GM18505 (cell line): ENCODE measurements around the gene WDR81.

Experiments
- ATAC-seq: cut with Tn5 transposase; IDR thresholded peaks from one replicate; pipeline ENCODE4 v1.9.1; 2021; ENCODE audit not compliant: unreplicated experiment
- POLR2A ChIP-seq: IDR thresholded peaks from 4 replicates; pipeline ENCODE4 v1.6.1; 2011; ENCODE audit warnings: borderline replicate concordance; ENCODE audit not compliant: insufficient read depth, insufficient read length; ENCODE audit errors: extremely low read depth

The WDR81 gene

DNA sequence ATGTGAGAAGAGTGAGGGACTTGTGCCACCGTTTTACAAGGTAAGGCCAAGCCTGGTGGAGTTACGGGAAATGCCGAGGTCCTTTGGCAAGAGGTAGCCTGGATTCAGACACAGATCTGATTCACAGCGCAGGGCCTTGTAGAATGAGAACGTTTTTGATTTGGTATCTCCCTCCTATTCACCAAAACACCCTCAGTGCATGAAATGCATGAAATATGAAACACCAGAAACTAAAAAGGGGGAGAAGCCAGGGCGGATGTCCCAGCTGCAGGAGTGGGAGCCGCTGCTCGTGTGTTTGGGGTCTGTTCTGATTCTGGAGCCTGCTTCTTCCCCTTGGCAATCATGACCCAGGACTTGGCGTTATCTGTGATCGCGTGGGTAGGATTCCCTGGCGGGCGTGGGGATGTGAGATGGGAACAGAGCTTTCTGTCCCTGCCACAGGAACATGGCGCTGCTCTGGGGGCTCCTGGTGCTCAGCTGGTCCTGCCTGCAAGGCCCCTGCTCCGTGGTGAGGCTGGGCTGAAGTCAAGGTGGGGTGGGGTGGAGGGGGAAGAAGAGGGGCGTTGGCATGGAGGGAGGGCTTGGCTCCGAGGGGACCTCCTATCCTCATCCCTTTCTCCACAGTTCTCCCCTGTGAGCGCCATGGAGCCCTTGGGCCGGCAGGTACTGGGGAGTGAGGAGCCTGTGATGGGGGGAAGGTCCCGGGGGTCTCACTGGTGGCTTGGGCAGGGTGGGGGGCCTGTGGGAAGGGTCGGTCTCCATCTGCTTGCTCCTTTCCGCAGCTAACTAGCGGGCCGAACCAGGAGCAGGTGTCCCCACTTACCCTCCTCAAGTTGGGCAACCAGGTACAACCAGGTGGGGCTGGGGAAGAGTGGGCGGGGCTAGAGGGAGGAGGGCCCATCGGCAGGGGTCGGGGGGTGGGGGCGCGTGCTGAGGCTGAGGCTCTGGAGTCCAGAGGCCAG is 20.3 kb downstream of the WDR81 start:
- TF ChIP-seq POLR2A: no peak

GRCh38 chr17:1745513-1746020 is 21.1 kb downstream of the WDR81 start:
- no peak for ATAC-seq
- no peak for TF ChIP-seq POLR2A

More for the DNA sequence above, 20.3 kb downstream of the WDR81 start:
- ATAC-seq: no peak

- no peak for ATAC-seq
- TF ChIP-seq POLR2A: no peak
Observed at GRCh38 chr17:1746975-1747543, 22.6 kb downstream of the WDR81 start.

GRCh38 chr17:1750628-1751027 is 26.1 kb downstream of the WDR81 start:
- TF ChIP-seq POLR2A: no peak
- ATAC-seq: no peak

- ATAC-seq: no peak
- TF ChIP-seq POLR2A: no peak
Observed at GRCh38 chr17:1752425-1753262, 28.1 kb downstream of the WDR81 start.

- ATAC-seq: no peak
- TF ChIP-seq POLR2A: no peak
Observed at GRCh38 chr17:1753767-1754429, 29.4 kb downstream of the WDR81 start.

DNA sequence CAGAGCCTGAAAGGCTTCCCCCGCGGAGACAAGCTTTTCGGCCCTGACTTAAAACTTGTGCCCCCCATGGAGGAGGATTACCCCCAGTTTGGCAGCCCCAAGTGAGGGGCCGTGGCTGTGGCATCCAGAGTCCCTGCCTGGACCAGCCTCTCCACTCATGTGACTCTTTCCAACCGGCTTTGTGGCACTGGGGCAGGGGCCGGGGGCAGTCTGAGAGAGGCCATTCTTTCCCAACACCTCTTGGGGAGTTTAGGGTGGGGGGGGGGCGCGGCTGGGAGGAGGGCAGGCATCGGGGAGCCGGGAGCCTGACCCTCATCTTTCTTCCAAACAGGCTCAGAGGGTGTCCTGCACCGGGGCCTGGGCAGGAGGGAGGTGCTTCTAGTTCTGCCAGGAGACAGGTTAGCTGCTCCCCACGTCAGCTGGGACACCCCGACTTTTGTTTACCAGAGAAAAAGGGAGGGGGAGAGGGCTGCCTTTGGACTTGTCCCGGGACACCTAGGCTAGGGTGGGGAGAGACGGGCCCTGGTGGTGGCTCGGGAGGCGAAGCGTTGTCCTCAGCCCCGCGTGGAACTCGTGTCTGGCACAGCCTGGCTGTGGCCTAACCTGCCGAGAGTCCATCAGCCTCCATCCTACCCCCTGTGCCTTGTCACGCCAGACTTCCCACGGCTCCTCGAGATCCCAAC is 30.1 kb downstream of the WDR81 start:
- TF ChIP-seq POLR2A: no peak
- no peak for ATAC-seq

DNA sequence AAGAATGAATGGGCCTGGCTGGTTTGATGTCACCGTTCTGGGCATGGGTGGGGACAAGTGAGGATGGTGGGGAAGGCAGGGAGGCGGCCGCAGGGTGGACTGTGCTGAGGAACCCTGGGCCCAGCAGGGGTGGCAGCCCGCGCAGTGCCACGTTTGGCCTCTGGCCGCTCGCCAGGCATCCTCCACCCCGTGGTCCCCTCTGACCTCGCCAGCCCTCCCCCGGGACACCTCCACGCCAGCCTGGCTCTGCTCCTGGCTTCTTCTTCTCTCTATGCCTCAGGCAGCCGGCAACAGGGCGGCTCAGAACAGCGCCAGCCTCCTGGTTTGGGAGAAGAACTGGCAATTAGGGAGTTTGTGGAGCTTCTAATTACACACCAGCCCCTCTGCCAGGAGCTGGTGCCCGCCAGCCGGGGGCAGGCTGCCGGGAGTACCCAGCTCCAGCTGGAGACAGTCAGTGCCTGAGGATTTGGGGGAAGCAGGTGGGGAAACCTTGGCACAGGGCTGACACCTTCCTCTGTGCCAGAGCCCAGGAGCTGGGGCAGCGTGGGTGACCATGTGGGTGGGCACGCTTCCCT is 30.8 kb downstream of the WDR81 start:
- TF ChIP-seq POLR2A: no peak
- ATAC-seq: no peak

DNA sequence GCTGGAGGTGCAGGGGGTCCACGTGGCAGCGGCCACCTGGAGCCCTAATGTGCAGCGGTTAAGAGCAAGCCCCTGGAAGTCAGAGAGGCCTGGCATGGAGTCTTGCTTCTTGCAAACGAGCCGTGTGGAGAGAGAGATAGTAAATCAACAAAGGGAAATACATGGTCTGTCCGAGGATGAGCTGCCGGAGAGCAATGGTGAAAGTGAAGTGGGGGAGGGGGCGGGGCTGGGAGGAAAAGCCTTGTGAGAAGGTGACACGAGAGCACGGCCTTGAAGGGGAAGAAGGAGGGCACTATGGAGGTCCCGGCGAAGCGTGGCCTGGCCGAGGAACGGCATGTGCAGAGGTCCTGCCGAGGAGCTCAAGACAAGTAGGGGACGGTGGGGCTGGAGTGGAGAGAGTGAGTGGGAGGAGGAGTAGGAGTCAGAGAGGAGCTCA is 31.3 kb downstream of the WDR81 start:
- TF ChIP-seq POLR2A: no peak
- ATAC-seq: no peak

- no peak for TF ChIP-seq POLR2A
- ATAC-seq: no peak
Observed at GRCh38 chr17:1758807-1759206, 34.3 kb downstream of the WDR81 start.

GRCh38 chr17:1759529-1759928 is 35.0 kb downstream of the WDR81 start:
- no peak for TF ChIP-seq POLR2A
- no peak for ATAC-seq
